ENCODE data around the gene AHSG.

The AHSG gene

DNA sequence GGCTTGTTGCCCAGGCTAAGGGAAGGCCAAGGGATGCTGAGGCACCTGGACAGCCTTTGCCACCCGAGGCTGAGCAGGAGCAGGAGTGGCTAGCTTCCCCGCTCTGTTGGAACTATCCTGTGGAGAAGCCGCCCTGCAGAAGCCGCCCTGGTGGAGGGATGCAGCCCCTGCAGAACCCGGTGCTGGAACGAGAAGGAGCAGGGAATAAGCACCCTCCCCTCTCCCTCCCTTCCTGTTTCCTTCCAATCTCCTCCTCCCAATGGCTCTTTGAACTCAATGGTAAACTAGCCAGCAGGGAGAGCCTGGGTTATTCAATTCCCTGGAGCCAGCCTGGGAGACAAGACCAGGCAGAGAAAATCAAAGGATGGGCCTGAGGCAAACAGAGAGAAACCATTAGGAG is 41.1 kb downstream of the AHSG start:
- H3K27me3 ChIP-seq (ENCODE audit: insufficient read depth, low read depth) = no peaks in the 10 kb centered on the region
- no peak overlapping the region for H2AFZ ChIP-seq (ENCODE audit: low read depth)
- no peak overlapping the region for H3K4me3 ChIP-seq (IDR thresholded peaks at IDR 0.05; ENCODE audit: insufficient read depth, low read depth, low read length)
- no peak overlapping the region for H3K27ac ChIP-seq
- TF ChIP-seq, protein P1, sequence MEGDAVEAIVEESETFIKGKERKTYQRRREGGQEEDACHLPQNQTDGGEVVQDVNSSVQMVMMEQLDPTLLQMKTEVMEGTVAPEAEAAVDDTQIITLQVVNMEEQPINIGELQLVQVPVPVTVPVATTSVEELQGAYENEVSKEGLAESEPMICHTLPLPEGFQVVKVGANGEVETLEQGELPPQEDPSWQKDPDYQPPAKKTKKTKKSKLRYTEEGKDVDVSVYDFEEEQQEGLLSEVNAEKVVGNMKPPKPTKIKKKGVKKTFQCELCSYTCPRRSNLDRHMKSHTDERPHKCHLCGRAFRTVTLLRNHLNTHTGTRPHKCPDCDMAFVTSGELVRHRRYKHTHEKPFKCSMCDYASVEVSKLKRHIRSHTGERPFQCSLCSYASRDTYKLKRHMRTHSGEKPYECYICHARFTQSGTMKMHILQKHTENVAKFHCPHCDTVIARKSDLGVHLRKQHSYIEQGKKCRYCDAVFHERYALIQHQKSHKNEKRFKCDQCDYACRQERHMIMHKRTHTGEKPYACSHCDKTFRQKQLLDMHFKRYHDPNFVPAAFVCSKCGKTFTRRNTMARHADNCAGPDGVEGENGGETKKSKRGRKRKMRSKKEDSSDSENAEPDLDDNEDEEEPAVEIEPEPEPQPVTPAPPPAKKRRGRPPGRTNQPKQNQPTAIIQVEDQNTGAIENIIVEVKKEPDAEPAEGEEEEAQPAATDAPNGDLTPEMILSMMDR (conservative IDR thresholded peaks at IDR 0.05; ENCODE audit: low read depth, low read length) = no peak
- no peaks in the 10 kb centered on the region for H3K4me1 ChIP-seq (ENCODE audit: low read depth, poor library complexity, severe bottlenecking)
- no peak overlapping the region for H3K4me2 ChIP-seq
- no peaks in the 10 kb centered on the region for H4K20me1 ChIP-seq (ENCODE audit: insufficient read depth)
- no peaks in the 10 kb centered on the region for H3K36me3 ChIP-seq (ENCODE audit: insufficient read depth)
- no peak overlapping the region for H3K9ac ChIP-seq
- no peaks in the 10 kb centered on the region for H3K79me2 ChIP-seq (ENCODE audit: insufficient read depth, low read depth)

DNA sequence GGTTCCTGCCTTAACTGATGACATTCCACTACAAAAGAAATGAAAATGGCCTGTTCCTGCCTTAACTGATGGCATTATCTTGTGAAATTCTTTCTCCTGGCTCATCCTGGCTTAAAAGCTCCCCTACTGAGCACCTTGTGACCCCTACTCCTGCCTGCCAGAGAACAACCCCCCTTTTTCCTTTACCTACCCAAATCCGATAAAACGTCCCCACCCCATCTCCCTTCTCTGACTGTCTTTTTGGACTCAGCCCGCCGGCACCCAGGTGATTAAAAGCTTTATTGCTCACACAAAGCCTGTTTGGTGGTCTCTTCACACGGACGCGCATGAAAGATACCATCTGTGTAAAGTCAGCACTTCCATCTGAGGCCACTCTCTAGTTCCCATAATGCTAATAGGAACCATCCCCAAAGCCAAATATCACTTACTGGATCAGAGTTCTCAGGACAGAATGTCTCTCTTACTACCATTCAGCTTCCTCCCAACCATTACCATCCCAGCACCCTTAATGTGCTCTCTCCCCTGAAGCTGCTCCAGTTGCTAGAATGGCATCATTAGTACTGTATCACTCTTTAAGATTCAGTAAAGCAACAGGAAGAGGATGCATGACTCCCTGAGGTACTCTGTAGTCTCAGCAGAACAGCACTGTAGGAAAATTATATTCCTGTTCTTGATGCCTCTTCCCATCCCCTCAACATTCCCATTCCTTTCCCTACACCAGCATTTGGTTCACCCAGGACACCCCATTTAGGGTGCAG is 50.7 kb downstream of the AHSG start:
- no peaks in the 10 kb centered on the region for H3K27me3 ChIP-seq (ENCODE audit: insufficient read depth, low read depth)
- H3K9ac ChIP-seq = no peak overlapping the region
- H3K4me3 ChIP-seq (IDR thresholded peaks at IDR 0.05; ENCODE audit: insufficient read depth, low read depth, low read length) = no peak overlapping the region

DNA sequence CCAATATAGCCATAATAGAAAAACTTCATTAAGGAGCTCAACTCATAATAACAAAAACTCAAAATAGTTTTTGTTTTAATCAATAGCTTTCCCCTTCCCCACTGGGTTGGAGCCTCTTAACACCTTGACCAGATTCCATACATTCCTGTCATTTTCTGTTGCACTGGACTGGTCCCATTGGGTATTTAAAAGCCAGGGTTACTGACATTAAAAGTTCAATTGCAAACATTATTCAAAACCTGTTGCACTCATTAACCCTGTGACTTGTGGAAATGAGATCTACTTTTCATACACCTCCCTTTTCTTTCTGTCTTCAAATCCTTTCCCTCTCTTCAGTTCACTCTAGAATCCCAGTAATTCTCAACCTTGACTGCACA is 51.2 kb downstream of the AHSG start:
- H3K4me1 ChIP-seq (ENCODE audit: low read depth, poor library complexity, severe bottlenecking) = peaks cover 6% of the 10 kb centered on the region
- H3K79me2 ChIP-seq (ENCODE audit: insufficient read depth, low read depth) = no peaks in the 10 kb centered on the region
- no peak overlapping the region for H3K4me2 ChIP-seq
- no peaks in the 10 kb centered on the region for H3K36me3 ChIP-seq (ENCODE audit: insufficient read depth)
- no peak overlapping the region for H3K27ac ChIP-seq
- H3K9ac ChIP-seq = no peak overlapping the region
- H3K27me3 ChIP-seq (ENCODE audit: insufficient read depth, low read depth) = no peaks in the 10 kb centered on the region
- TF ChIP-seq, protein P1 (conservative IDR thresholded peaks at IDR 0.05; ENCODE audit: low read depth, low read length) = no peak
- H2AFZ ChIP-seq (ENCODE audit: low read depth) = no peak overlapping the region
- no peaks in the 10 kb centered on the region for H4K20me1 ChIP-seq (ENCODE audit: insufficient read depth)
- H3K4me3 ChIP-seq (IDR thresholded peaks at IDR 0.05; ENCODE audit: insufficient read depth, low read depth, low read length) = no peak overlapping the region

More for the DNA sequence above, 50.7 kb downstream of the AHSG start:
- Histone ChIP-seq H3K4me2 (no peak overlapping the region), H3K4me1 (ENCODE audit: low read depth, poor library complexity, severe bottlenecking) (no peaks in the 10 kb centered on the region), H4K20me1 (ENCODE audit: insufficient read depth) (no peaks in the 10 kb centered on the region), H3K36me3 (ENCODE audit: insufficient read depth) (no peaks in the 10 kb centered on the region), H2AFZ (ENCODE audit: low read depth) (no peak overlapping the region), H3K79me2 (ENCODE audit: insufficient read depth, low read depth) (no peaks in the 10 kb centered on the region), H3K27ac (no peak overlapping the region)
- TF ChIP-seq, protein P1 (conservative IDR thresholded peaks at IDR 0.05; ENCODE audit: low read depth, low read length) = no peak

DNA sequence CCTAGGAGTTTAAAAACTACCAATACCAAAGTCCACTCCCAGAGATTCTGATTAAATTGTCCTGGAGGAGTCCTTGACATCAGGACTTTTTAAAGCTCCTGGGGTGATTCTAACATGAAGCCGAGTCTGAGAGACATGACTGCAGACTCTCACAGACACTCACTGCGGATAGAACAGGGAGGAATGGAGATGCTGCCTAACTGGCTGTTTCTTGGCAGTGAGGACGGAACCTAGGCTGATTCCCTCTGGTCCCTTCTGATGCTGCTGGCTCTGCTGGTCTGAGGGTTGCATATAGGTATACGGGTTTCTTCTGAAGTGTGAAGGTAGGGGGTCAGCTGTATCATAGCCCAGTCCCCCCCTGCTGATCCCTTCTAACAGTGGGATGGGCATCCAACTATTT is 51.6 kb downstream of the AHSG start:
- H3K4me2 ChIP-seq = no peak overlapping the region
- H4K20me1 ChIP-seq (ENCODE audit: insufficient read depth) = no peaks in the 10 kb centered on the region
- H3K79me2 ChIP-seq (ENCODE audit: insufficient read depth, low read depth) = no peaks in the 10 kb centered on the region
- H3K4me1 ChIP-seq (ENCODE audit: low read depth, poor library complexity, severe bottlenecking) = peaks cover 9% of the 10 kb centered on the region
- TF ChIP-seq, protein P1 (conservative IDR thresholded peaks at IDR 0.05; ENCODE audit: low read depth, low read length) = no peak
- H2AFZ ChIP-seq (ENCODE audit: low read depth) = no peak overlapping the region
- no peaks in the 10 kb centered on the region for H3K36me3 ChIP-seq (ENCODE audit: insufficient read depth)
- no peak overlapping the region for H3K4me3 ChIP-seq (IDR thresholded peaks at IDR 0.05; ENCODE audit: insufficient read depth, low read depth, low read length)
- H3K27ac ChIP-seq = no peak overlapping the region
- no peak overlapping the region for H3K9ac ChIP-seq
- H3K27me3 ChIP-seq (ENCODE audit: insufficient read depth, low read depth) = no peaks in the 10 kb centered on the region
